ENCODE measurements around the gene DNAJC16. TPM values are rescaled to one million over a fixed set of nuclear protein-coding genes. Genes with fewer than 3 reads are reported as not detected.

DNAJC16 gene
- total and polyA plus RNA-seq, 9 of the 15 experiments (the other 6 are each of a cell fraction or from before 2014, with no cell fraction given): 6.9 to 16.8 (median 12.8) TPM

GRCh38 chr1:15620902-15621682, 94.4 kb downstream of the DNAJC16 start:
- Histone ChIP-seq H3K27ac (ENCODE audit: extremely low read depth, low read depth, low read length) (peak overlapping the region; percentile 45; the same call in 2 of the 3 replicates), H3K9me1 (ENCODE audit: control insufficient read depth, insufficient read depth, low read length) (no peaks in the 10 kb centered on the region), H3K9ac (ENCODE audit: insufficient read depth in 1 of 2, low read depth in 2 of 2, low read length in 2 of 2) (peak overlapping the region; percentile 39 to 64; a peak in 3 of 4 replicates), H4K20me1 (replicated peaks; ENCODE audit: control insufficient read depth, insufficient read depth, low read length) (peaks cover 9% of the 10 kb centered on the region; the same call in 1 of the 2 replicates), H3K4me1 (replicated peaks in 1 of 2; ENCODE audit: control insufficient read depth in 2 of 2, insufficient read depth in 2 of 2, low read length in 2 of 2) (peaks cover 28 to 54% of the 10 kb centered on the region in 2 experiments), H3K4me3 (0 out of 2 replicates have a peak overlapping the region, but pooled peaks have one; percentile 8), H3K79me2 (ENCODE audit: control insufficient read depth, insufficient read depth, low read length) (peaks cover 88% of the 10 kb centered on the region), H3K27me3 (ENCODE audit: control insufficient read depth in 2 of 2, insufficient read depth in 2 of 2, low read length in 2 of 2) (no peaks in the 10 kb centered on the region), H3K4me2 (ENCODE audit: insufficient read depth, low read length) (peak overlapping the region; percentile 97), H2AFZ (ENCODE audit: low read depth, low read length) (no peak overlapping the region), H3K36me3 (ENCODE audit: control insufficient read depth, insufficient read depth, low read length) (peaks cover 40% of the 10 kb centered on the region), H3K9me3 (replicated peaks; ENCODE audit: control insufficient read depth, insufficient read depth, low read depth, low read length) (no peaks in the 10 kb centered on the region)
- intact Hi-C loops (cut with micrococcal nuclease) (loop anchor here (5.0 kb wide), 1 partner anchor 79 kb away; no protein-coding TSS in a partner anchor), in situ Hi-C loops (cut with MboI) (no loop called here)
- ATAC-seq (no peak), FAIRE-seq (no peak), DNase-seq (ENCODE audit: extremely low read depth in 1 of 4, low spot score in 3 of 4) (no peak)
- 74% methylated on average over 7 of the region's 7 CpGs for WGBS (ENCODE audit: insufficient coverage, low coverage, missing lambda C conversion rate)
- ChIA-PET CTCF (ENCODE audit: low intra/inter-chr PET ratio) (no interaction called here), POLR2A (interaction anchor here (0.5 to 1.9 kb wide), 5 partner anchors 10 to 95 kb away, joined by 3 to 8 read pairs (median 3); no protein-coding TSS in a partner anchor)
- BruUV-seq (replicated peaks): no TSS peak
- TF ChIP-seq CC2D1A (IDR thresholded peaks at IDR 0.05) (no peak), HDGF (IDR thresholded peaks at IDR 0.05) (peak; percentile 72; the same call in 1 of the 2 replicates)

GRCh38 chr1:15621975-15622374, 95.3 kb downstream of the DNAJC16 start:
- Histone ChIP-seq H2AFZ (ENCODE audit: low read depth, low read length) (no peak overlapping the region), H3K9ac (ENCODE audit: insufficient read depth in 1 of 2, low read depth in 2 of 2, low read length in 2 of 2) (peak overlapping the region in 1 of 2 experiments; percentile 31; a peak in 2 of 4 replicates), H4K20me1 (replicated peaks; ENCODE audit: control insufficient read depth, insufficient read depth, low read length) (peaks cover 9% of the 10 kb centered on the region; the same call in 1 of the 2 replicates), H3K4me1 (replicated peaks in 1 of 2; ENCODE audit: control insufficient read depth in 2 of 2, insufficient read depth in 2 of 2, low read length in 2 of 2) (peaks cover 26 to 56% of the 10 kb centered on the region in 2 experiments), H3K9me3 (replicated peaks; ENCODE audit: control insufficient read depth, insufficient read depth, low read depth, low read length) (no peaks in the 10 kb centered on the region), H3K27me3 (ENCODE audit: control insufficient read depth in 2 of 2, insufficient read depth in 2 of 2, low read length in 2 of 2) (no peaks in the 10 kb centered on the region), H3K4me2 (ENCODE audit: insufficient read depth, low read length) (peak overlapping the region; percentile 40), H3K4me3 (no peak overlapping the region), H3K79me2 (ENCODE audit: control insufficient read depth, insufficient read depth, low read length) (peaks cover 97% of the 10 kb centered on the region), H3K36me3 (ENCODE audit: control insufficient read depth, insufficient read depth, low read length) (peaks cover 49% of the 10 kb centered on the region), H3K27ac (ENCODE audit: extremely low read depth, low read depth, low read length) (peak overlapping the region; percentile 45; the same call in 2 of the 3 replicates), H3K9me1 (ENCODE audit: control insufficient read depth, insufficient read depth, low read length) (no peaks in the 10 kb centered on the region)
- intact Hi-C loops (cut with micrococcal nuclease) (loop anchor here (5.0 kb wide), 1 partner anchor 80 kb away; no protein-coding TSS in a partner anchor), in situ Hi-C loops (cut with MboI) (no loop called here)
- ChIA-PET POLR2A (interaction anchor here (0.5 to 0.9 kb wide), 2 partner anchors 12 to 94 kb away, joined by 3 to 4 read pairs; no protein-coding TSS in a partner anchor), CTCF (ENCODE audit: low intra/inter-chr PET ratio) (interaction anchor here (0.6 kb wide), 1 partner anchor 190 kb away, joined by 3 read pairs; no protein-coding TSS in a partner anchor)
- DNase-seq (ENCODE audit: extremely low read depth in 1 of 4, low spot score in 3 of 4): no peak
- ATAC-seq: no peak
- no peak for FAIRE-seq
- WGBS (ENCODE audit: insufficient coverage, low coverage, missing lambda C conversion rate): 30% methylated on average over 5 of the region's 5 CpGs
- BruUV-seq (replicated peaks): no TSS peak
- TF ChIP-seq RCOR1 (IDR thresholded peaks at IDR 0.05; ENCODE audit: borderline replicate concordance in 1 of 2, low read depth in 2 of 2, low read length in 2 of 2) (peak in 1 of 2 experiments; percentile 56; a peak in 1 of 4 replicates), ZNF384 (IDR thresholded peaks at IDR 0.05; ENCODE audit: low read depth, low read length) (peak; percentile 78), GATAD2A (IDR thresholded peaks at IDR 0.05) (no peak), ARID1B (IDR thresholded peaks at IDR 0.05) (peak; percentile 16; the same call in 1 of the 2 replicates), CEBPB (tag; IDR thresholded peaks at IDR 0.05) (peak; percentile 88), ZNF740 (CRISPR knock-in tag; IDR thresholded peaks at IDR 0.05) (no peak), ZNF740 (tag; IDR thresholded peaks at IDR 0.05) (no peak), EWSR1 (IDR thresholded peaks at IDR 0.05; ENCODE audit: borderline replicate concordance, low read depth, partially characterized antibody) (no peak)
- TF ChIP-seq, protein P1, sequence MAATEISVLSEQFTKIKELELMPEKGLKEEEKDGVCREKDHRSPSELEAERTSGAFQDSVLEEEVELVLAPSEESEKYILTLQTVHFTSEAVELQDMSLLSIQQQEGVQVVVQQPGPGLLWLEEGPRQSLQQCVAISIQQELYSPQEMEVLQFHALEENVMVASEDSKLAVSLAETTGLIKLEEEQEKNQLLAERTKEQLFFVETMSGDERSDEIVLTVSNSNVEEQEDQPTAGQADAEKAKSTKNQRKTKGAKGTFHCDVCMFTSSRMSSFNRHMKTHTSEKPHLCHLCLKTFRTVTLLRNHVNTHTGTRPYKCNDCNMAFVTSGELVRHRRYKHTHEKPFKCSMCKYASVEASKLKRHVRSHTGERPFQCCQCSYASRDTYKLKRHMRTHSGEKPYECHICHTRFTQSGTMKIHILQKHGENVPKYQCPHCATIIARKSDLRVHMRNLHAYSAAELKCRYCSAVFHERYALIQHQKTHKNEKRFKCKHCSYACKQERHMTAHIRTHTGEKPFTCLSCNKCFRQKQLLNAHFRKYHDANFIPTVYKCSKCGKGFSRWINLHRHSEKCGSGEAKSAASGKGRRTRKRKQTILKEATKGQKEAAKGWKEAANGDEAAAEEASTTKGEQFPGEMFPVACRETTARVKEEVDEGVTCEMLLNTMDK (IDR thresholded peaks at IDR 0.05; ENCODE audit: borderline replicate concordance, insufficient read depth, low read depth, low read length, poor library complexity, severe bottlenecking): no peak

Measured in K562 (cell line).